Lower leg skin (tissue), 3 donors: ENCODE measurements around the gene FAM186B.

Experiments used
- CTCF ChIP-seq, 3 donors: fragments of 450-650 bp; IDR thresholded peaks; one replicate each; pipeline ENCODE4 v1.5.1; 2016; ENCODE audit warnings: antibody characterized with exemption in 3 of 3, mild to moderate bottlenecking in 3 of 3, moderate library complexity in 2 of 3
- POLR2A ChIP-seq, 2 donors: fragments of 450-650 bp; IDR thresholded peaks; one replicate each; pipeline ENCODE4 v1.6.1; 2016 to 2017; ENCODE audit warnings: antibody characterized with exemption in 2 of 2, mild to moderate bottlenecking in 1 of 2, moderate library complexity in 1 of 2

GRCh38 chr12:49621651-49622500 lies 16.4 kb upstream of the FAM186B start:
- no peak for TF ChIP-seq POLR2A (IDR thresholded peaks at IDR 0.05)
- TF ChIP-seq CTCF (IDR thresholded peaks at IDR 0.05), result no peak
